Uterus (tissue), 4 donors: ENCODE results near the gene FGFRL1. TPM values are rescaled to one million over a fixed set of nuclear protein-coding genes. Genes with fewer than 3 reads are reported as not detected.

ENCODE experiments used
- DNase-seq, 2 donors: peaks; one replicate each; pipeline ENCODE4 v3.0.0-alpha.2; 2019 to 2020
- H3K27ac ChIP-seq, 2 donors: fragments of 200-600 bp; sonication (generic); 1 replicate in 1 of 2; 2 replicates in 1 of 2; pipeline ENCODE4 v1.5.1; 2016 to 2018
- H3K27me3 ChIP-seq, 2 donors: fragments of 200-600 bp; sonication (generic); one replicate each; pipeline ENCODE4 v1.5.1; 2018 to 2019; ENCODE audit warnings: control low read depth in 1 of 2
- H3K36me3 ChIP-seq, 2 donors: fragments of 200-600 bp; sonication (generic); one replicate each; pipeline ENCODE4 v1.5.1; 2019; ENCODE audit warnings: control low read depth in 1 of 2
- H3K4me1 ChIP-seq, 2 donors: fragments of 200-600 bp; sonication (generic); one replicate each; pipeline ENCODE4 v1.5.1; 2018 to 2019; ENCODE audit warnings: control low read depth in 1 of 2
- H3K4me3 ChIP-seq, 2 donors: fragments of 200-600 bp; sonication (generic); 1 replicate in 1 of 2; 2 replicates in 1 of 2; pipeline ENCODE4 v1.5.1; 2018 to 2019; ENCODE audit warnings: mild to moderate bottlenecking in 1 of 2
- H3K9me3 ChIP-seq, 2 donors: fragments of 200-600 bp; sonication (generic); one replicate each; pipeline ENCODE4 v1.5.1; 2019; ENCODE audit warnings: control low read depth in 1 of 2
- CTCF ChIP-seq, 4 experiments: fragments of 200-600 bp in 2 of 4; fragments of 450-650 bp in 2 of 4; sonication (generic) in 2 of 4; IDR thresholded peaks; one replicate each; pipeline ENCODE4 v1.5.1; 2016 to 2019; ENCODE audit warnings: antibody characterized with exemption in 4 of 4, mild to moderate bottlenecking in 2 of 4, moderate library complexity in 1 of 4
- POLR2A ChIP-seq, 2 donors: fragments of 450-650 bp; IDR thresholded peaks; one replicate each; pipeline ENCODE4 v1.6.1; 2016; ENCODE audit warnings: antibody characterized with exemption in 2 of 2, mild to moderate bottlenecking in 1 of 2, moderate library complexity in 1 of 2
- intact Hi-C: fragments of 100-400 bp; cut with DNase I; formaldehyde crosslinking; loops from one replicate; pipeline ENCODE4 v1.15.1; 2023; ENCODE audit warnings: low total_unique reads
- total RNA-seq, 4 donors: library from RNA; depleted of rRNA in 3 of 4; stranded (reverse); fragments of >200 nt in 3 of 4; gene quantifications; one replicate each; pipeline versions ENCODE4 v1.1.0 to v1.2.4, GENCODE V29; 2014 to 2023
- donor health status: DM: yes; HTN: yes; CAD: no.

The FGFRL1 gene
- total RNA-seq, 4 donors from 2014 or later, result 2.8 to 24.8 (median 13.9) TPM

GRCh38 chr4:1024882-1025545 is 13.6 kb downstream of the FGFRL1 start:
- no peaks in the 10 kb centered on the region for H3K9me3 ChIP-seq
- no peak for DNase-seq
- intact Hi-C loops, result no loop called here
- H3K27me3 ChIP-seq, result peaks cover 0 to 7% of the 10 kb centered on the region in 2 donors
- H3K36me3 ChIP-seq, result no peaks in the 10 kb centered on the region
- TF ChIP-seq CTCF (IDR thresholded peaks at IDR 0.05) (no peak), POLR2A (IDR thresholded peaks at IDR 0.05) (no peak)
- H3K27ac ChIP-seq, result no peak overlapping the region
- no peaks in the 10 kb centered on the region for H3K4me1 ChIP-seq
- H3K4me3 ChIP-seq, result no peak overlapping the region

- H3K36me3 ChIP-seq, result no peaks in the 10 kb centered on the region
- peaks cover 0 to 18% of the 10 kb centered on the region in 2 donors for H3K27me3 ChIP-seq
- H3K27ac ChIP-seq, result no peak overlapping the region
- H3K4me3 ChIP-seq, result no peak overlapping the region
- no peak for DNase-seq
- intact Hi-C loops, result no loop called here
- TF ChIP-seq CTCF (IDR thresholded peaks at IDR 0.05) (no peak), POLR2A (IDR thresholded peaks at IDR 0.05) (no peak)
- H3K4me1 ChIP-seq, result no peaks in the 10 kb centered on the region
- no peaks in the 10 kb centered on the region for H3K9me3 ChIP-seq
These were observed 14.7 kb downstream of the FGFRL1 start for GRCh38 chr4:1026115-1026514.

- TF ChIP-seq CTCF (IDR thresholded peaks at IDR 0.05) (no peak), POLR2A (IDR thresholded peaks at IDR 0.05) (no peak)
These were observed 15.9 kb downstream of the FGFRL1 start for GRCh38 chr4:1027219-1027914.

GRCh38 chr4:1027915-1028238 is 16.5 kb downstream of the FGFRL1 start:
- no peak for DNase-seq
- intact Hi-C loops, result no loop called here
- Histone ChIP-seq H3K4me1 (no peaks in the 10 kb centered on the region), H3K27me3 (peaks cover 0 to 23% of the 10 kb centered on the region in 2 donors), H3K4me3 (no peak overlapping the region), H3K27ac (no peak overlapping the region), H3K36me3 (no peaks in the 10 kb centered on the region), H3K9me3 (no peaks in the 10 kb centered on the region)
- TF ChIP-seq CTCF (IDR thresholded peaks at IDR 0.05) (no peak), POLR2A (IDR thresholded peaks at IDR 0.05) (no peak)

More at GRCh38 chr4:1027219-1027914, 15.9 kb downstream of the FGFRL1 start:
- Histone ChIP-seq H3K9me3 (no peaks in the 10 kb centered on the region), H3K4me3 (no peak overlapping the region), H3K36me3 (no peaks in the 10 kb centered on the region), H3K27me3 (peaks cover 0 to 23% of the 10 kb centered on the region in 2 donors), H3K4me1 (no peaks in the 10 kb centered on the region), H3K27ac (no peak overlapping the region)
- no peak for DNase-seq
- intact Hi-C loops, result no loop called here

- Histone ChIP-seq H3K36me3 (no peaks in the 10 kb centered on the region), H3K9me3 (no peaks in the 10 kb centered on the region)
These were observed 17.3 kb downstream of the FGFRL1 start for GRCh38 chr4:1028574-1029220.

More at GRCh38 chr4:1028574-1029220, 17.3 kb downstream of the FGFRL1 start:
- H3K27me3 ChIP-seq, result peaks cover 0 to 23% of the 10 kb centered on the region in 2 donors
- H3K4me3 ChIP-seq, result no peak overlapping the region
- H3K27ac ChIP-seq, result no peak overlapping the region
- no peaks in the 10 kb centered on the region for H3K4me1 ChIP-seq
- TF ChIP-seq CTCF (IDR thresholded peaks at IDR 0.05) (no peak), POLR2A (IDR thresholded peaks at IDR 0.05) (no peak)
- intact Hi-C loops, result no loop called here
- DNase-seq, result no peak
